EL (cell line): ENCODE measurements around the gene RPUSD1.
A peak's percentile ranks its signal among the peaks of the same experiment; 100 is the strongest.

Source experiments
- DNase-seq: peaks from one replicate; pipeline ENCODE4 v3.0.0-alpha.2; 2016

Gene RPUSD1

GRCh38 chr16:741986-742629 is 46.1 kb downstream of the RPUSD1 start:
- DNase-seq, result no peak

GRCh38 chr16:740764-741505 is 47.2 kb downstream of the RPUSD1 start, which contains the start of gene CIAO3:
TSS of gene CIAO3 (minus strand) at chr16:740997. CDS start at chr16:740985, 12 bp downstream.
- peak; percentile 83 for DNase-seq

GRCh38 chr16:740459-740763 is 47.8 kb downstream of the RPUSD1 start:
- DNase-seq, result no peak

- DNase-seq, result no peak
Observed at GRCh38 chr16:739560-740458, 48.4 kb downstream of the RPUSD1 start.

GRCh38 chr16:736936-737481 is 51.2 kb downstream of the RPUSD1 start:
- no peak for DNase-seq

GRCh38 chr16:735982-736453 is 52.2 kb downstream of the RPUSD1 start:
- DNase-seq, result no peak

GRCh38 chr16:734981-735881 is 53.0 kb downstream of the RPUSD1 start:
- no peak for DNase-seq
